ENCODE measurements around the gene NOD1.
"Not testable (repeated sequence)": the region's sequence is repeated elsewhere in the genome, so short reads cannot be mapped to it uniquely, and the experiment has no call there.

NOD1 gene

GRCh38 chr7:30478349-30479201 lies at the start of gene NOD1:
Gene NOD1 (minus strand): TSS chr7:30478784. CDS start chr7:30456921, 21,863 bp downstream.
- DNase-seq (ENCODE audit: low read depth) = peak; percentile 55

- DNase-seq (ENCODE audit: low read depth) = not testable (repeated sequence)
Observed at GRCh38 chr7:30527297-30527696, 48.7 kb upstream of the NOD1 start.

- DNase-seq (ENCODE audit: low read depth) = no peak
Observed at GRCh38 chr7:30526163-30526562, 47.6 kb upstream of the NOD1 start.

- DNase-seq (ENCODE audit: low read depth) = no peak
Observed at GRCh38 chr7:30525429-30525828, 46.8 kb upstream of the NOD1 start.

- DNase-seq (ENCODE audit: low read depth) = no peak
Observed at GRCh38 chr7:30524545-30524944, 46.0 kb upstream of the NOD1 start.

- no peak for DNase-seq (ENCODE audit: low read depth)
Observed at GRCh38 chr7:30523466-30523865, 44.9 kb upstream of the NOD1 start.

GRCh38 chr7:30522159-30522558 lies 43.6 kb upstream of the NOD1 start:
- no peak for DNase-seq (ENCODE audit: low read depth)

GRCh38 chr7:30521532-30521931 lies 42.9 kb upstream of the NOD1 start:
- no peak for DNase-seq (ENCODE audit: low read depth)

GRCh38 chr7:30519122-30519521 lies 40.5 kb upstream of the NOD1 start:
- DNase-seq (ENCODE audit: low read depth) = no peak

- no peak for DNase-seq (ENCODE audit: low read depth)
Observed at GRCh38 chr7:30515761-30516160, 37.2 kb upstream of the NOD1 start.

GRCh38 chr7:30514776-30515175 lies 36.2 kb upstream of the NOD1 start:
- no peak for DNase-seq (ENCODE audit: low read depth)

GRCh38 chr7:30514177-30514576 lies 35.6 kb upstream of the NOD1 start:
- no peak for DNase-seq (ENCODE audit: low read depth)

- no peak for DNase-seq (ENCODE audit: low read depth)
Observed at GRCh38 chr7:30513762-30514161, 35.2 kb upstream of the NOD1 start.

GRCh38 chr7:30511973-30512662 lies 33.5 kb upstream of the NOD1 start:
- no peak for DNase-seq (ENCODE audit: low read depth)

- no peak for DNase-seq (ENCODE audit: low read depth)
Observed at GRCh38 chr7:30511494-30511893, 32.9 kb upstream of the NOD1 start.

GRCh38 chr7:30510124-30511075 lies 31.8 kb upstream of the NOD1 start:
- DNase-seq (ENCODE audit: low read depth) = peak; percentile 14

GRCh38 chr7:30509171-30509857 lies 30.7 kb upstream of the NOD1 start:
- not testable (repeated sequence) for DNase-seq (ENCODE audit: low read depth)

GRCh38 chr7:30507346-30507900 lies 28.8 kb upstream of the NOD1 start:
- DNase-seq (ENCODE audit: low read depth) = not testable (repeated sequence)

- no peak for DNase-seq (ENCODE audit: low read depth)
Observed at GRCh38 chr7:30505174-30505697, 26.7 kb upstream of the NOD1 start.

GRCh38 chr7:30504301-30505173 lies 26.0 kb upstream of the NOD1 start, which contains the start of gene GGCT:
Gene GGCT (minus strand): TSS chr7:30504829. CDS start chr7:30504709, 120 bp downstream.
- peak; percentile 95 for DNase-seq (ENCODE audit: low read depth)

All from activated T-cell treated with anti-CD3 and anti-CD28 coated beads for 24 hours (primary cell).